ENCODE data around the gene TBC1D22B. TPM values are rescaled to one million over a fixed set of nuclear protein-coding genes. Genes with fewer than 3 reads are reported as not detected.

Gene TBC1D22B
- total RNA-seq, 1 donor, result 4.8 TPM

DNA sequence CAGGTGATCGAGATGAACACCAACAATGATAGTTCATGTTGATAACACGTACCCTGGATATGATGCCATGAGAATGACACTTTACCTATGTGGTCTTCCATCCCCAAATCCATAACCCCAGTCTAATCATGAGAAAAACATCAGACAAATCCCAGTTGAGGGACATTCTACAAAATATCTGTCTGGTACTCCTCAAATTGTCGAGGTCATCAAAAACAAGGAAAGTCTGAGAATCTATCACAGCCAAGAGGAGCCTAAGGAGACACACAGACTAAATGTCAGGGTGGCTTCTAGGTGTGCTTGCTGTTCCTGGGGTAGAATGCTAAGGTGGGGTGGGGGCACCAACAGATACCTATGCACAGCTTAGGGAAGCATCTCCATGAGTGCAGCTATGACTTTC lies 93.5 kb downstream of the TBC1D22B start:
- no peak overlapping the region for H3K4me3 ChIP-seq (ENCODE audit: low read depth, low read length)
- TF ChIP-seq, protein P1, sequence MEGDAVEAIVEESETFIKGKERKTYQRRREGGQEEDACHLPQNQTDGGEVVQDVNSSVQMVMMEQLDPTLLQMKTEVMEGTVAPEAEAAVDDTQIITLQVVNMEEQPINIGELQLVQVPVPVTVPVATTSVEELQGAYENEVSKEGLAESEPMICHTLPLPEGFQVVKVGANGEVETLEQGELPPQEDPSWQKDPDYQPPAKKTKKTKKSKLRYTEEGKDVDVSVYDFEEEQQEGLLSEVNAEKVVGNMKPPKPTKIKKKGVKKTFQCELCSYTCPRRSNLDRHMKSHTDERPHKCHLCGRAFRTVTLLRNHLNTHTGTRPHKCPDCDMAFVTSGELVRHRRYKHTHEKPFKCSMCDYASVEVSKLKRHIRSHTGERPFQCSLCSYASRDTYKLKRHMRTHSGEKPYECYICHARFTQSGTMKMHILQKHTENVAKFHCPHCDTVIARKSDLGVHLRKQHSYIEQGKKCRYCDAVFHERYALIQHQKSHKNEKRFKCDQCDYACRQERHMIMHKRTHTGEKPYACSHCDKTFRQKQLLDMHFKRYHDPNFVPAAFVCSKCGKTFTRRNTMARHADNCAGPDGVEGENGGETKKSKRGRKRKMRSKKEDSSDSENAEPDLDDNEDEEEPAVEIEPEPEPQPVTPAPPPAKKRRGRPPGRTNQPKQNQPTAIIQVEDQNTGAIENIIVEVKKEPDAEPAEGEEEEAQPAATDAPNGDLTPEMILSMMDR (IDR thresholded peaks at IDR 0.05; ENCODE audit: insufficient read depth, low read length), result no peak
- no peak for DNase-seq (ENCODE audit: low read depth)

DNA sequence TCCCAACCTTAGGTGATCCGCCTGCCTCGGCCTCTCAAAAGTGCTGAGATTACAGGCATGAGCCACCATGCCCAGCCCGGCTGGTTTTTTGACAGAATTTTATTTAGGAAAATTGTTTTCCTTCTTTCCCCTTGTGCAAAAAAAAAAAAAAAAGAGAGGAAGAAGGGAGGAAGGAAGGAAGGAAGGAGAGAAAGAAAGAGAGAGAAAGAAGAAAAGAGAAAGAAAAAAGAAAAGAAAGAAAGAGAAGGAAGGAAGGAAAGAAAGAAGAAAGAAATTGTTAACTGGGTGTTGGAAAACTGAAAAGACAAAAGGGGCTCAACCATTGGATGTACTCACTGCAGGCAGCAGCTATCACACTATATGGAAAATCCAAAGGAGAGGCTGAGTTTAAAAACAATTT lies 94.8 kb downstream of the TBC1D22B start:
- TF ChIP-seq, protein P1 (IDR thresholded peaks at IDR 0.05; ENCODE audit: insufficient read depth, low read length), result no peak
- no peak overlapping the region for H3K4me3 ChIP-seq (ENCODE audit: low read depth, low read length)
- no peak for DNase-seq (ENCODE audit: low read depth)

DNA sequence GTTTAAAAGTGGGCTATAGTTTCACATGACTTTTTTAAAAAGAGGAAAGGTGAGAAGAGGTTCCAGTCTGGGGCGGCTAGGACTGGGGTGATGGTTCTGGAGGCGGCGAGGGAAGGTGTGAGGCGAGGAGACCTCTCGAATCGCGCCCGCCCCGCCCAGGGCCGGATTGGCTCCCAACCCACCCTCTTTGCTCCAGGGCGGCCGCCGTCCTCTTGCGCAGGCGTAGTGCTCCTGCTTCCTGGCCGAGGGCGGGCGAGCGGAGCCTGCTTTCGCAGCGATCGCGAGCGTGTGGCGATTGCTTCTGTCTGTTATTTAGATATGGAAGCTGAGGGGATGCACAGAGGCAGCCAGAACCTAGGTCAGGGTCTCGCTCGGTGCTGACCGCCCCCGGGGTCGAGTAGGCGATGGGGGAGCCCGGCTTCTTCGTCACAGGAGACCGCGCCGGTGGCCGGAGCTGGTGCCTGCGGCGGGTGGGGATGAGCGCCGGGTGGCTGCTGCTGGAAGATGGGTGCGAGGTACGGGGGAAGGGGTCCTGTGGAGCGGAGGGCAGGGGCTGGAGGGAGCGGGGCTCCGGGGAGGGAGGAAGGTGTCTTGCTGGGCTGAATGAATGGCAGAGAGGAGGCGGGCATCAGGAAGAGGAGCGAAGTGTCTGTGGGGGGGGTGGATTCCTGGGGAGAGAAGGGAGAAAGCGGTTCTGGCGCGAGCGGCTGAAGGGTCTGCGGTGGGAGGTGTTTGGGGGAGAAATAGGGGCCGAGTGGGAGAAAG lies 96.4 kb downstream of the TBC1D22B start, which contains the start of gene RNF8:
RNF8 (plus strand) TSS at position 223 of the 765 bp plus-strand sequence; CDS start at position 405, 182 bp downstream.
- peak within 1 kb of the TSS; percentile 87 for H3K4me3 ChIP-seq (ENCODE audit: low read depth, low read length)
- TF ChIP-seq, protein P1 (IDR thresholded peaks at IDR 0.05; ENCODE audit: insufficient read depth, low read length), result no peak
- peak; percentile 82 for DNase-seq (ENCODE audit: low read depth)

DNA sequence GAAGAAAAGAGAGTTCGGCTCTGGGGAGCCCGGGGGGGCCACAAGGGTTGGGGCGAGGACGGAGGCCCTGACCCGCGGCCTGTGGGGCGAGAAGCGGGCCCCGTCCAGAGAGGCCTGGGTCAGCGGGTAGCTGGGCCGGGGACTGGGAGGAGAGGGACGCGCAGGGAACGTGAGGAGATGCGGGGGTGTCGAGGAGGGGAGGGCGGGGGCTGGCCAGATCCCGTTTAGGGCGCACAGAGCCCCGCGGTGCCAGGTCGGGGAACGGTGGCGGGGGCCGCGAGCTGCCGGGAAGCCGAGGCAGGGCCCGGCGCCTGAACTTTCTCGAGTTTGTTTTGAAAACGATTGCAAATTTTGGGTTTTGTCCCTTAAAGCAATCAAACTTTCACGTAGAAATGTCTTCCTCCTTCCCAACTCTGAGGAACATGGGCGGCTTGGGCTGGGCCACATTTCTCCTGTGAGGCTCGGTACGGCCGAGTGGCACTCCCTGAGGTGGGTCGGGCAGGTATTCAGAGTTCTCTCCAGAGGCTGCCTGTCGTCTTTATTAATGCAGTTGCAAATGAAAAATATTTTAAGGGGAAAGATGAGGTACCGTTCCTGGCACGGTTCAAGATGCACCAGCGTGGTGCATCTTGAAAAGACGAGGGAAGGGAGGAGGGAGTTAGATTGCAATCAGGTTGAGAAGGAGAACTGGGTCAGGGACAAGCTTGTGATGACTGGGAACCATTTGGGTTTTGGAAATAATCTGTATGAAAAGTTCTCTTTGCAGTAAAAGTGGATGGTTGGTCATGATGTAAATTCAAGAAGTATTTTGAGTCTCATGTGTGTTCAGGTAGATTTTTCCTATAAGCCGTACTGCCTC lies 97.2 kb downstream of the TBC1D22B start:
- DNase-seq (ENCODE audit: low read depth), result no peak
- peak overlapping the region; percentile 87 for H3K4me3 ChIP-seq (ENCODE audit: low read depth, low read length)
- TF ChIP-seq, protein P1 (IDR thresholded peaks at IDR 0.05; ENCODE audit: insufficient read depth, low read length), result no peak

DNA sequence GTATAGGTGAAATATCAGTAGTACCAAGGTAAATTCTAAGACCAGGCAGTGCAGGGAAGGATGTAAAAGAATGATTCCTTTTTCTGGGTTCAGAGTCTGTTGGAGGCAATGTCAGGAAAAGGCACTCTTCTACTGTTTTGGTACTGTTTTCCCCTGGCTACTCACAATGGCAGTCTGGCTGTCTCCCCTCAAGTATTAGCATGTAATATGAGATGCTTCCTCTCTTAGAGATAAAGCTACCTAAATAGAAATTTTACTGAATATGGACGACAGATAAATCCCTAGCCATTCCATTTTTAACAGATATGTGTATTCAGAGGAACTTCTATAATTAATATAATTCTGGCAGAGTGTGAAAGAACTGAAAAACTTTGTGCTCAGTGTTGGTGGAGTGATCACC lies 99.7 kb downstream of the TBC1D22B start:
- no peak for DNase-seq (ENCODE audit: low read depth)
- H3K4me3 ChIP-seq (ENCODE audit: low read depth, low read length), result no peak overlapping the region
- TF ChIP-seq, protein P1 (IDR thresholded peaks at IDR 0.05; ENCODE audit: insufficient read depth, low read length), result no peak

DNA sequence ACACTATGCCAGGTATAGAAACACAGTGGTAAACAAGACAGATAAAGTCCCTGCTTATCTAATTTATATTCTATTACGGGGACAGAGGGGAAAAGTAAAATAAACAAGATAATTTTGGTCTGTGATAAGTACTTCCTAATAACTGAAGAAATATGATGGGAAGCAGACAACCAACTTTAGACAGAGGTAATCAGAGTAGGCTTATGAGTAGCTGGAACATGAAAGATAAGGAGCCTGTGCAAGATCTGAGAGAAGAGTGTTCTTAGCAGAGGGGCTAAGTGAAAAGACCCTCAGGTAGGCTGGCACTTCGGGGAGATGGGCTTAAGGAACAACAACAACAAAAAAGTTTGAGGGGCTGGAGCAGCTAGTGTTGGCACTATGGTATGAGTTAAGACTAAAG lies 100.3 kb downstream of the TBC1D22B start:
- TF ChIP-seq, protein P1 (IDR thresholded peaks at IDR 0.05; ENCODE audit: insufficient read depth, low read length), result no peak
- no peak overlapping the region for H3K4me3 ChIP-seq (ENCODE audit: low read depth, low read length)

More for the DNA sequence above, 100.3 kb downstream of the TBC1D22B start:
- DNase-seq (ENCODE audit: low read depth), result no peak

Data from fibroblast of the aortic adventitia (primary cell).